GM18870 (cell line): Measurements from ENCODE around the gene TMED1.

Experiments
- ATAC-seq: cut with Tn5 transposase; IDR thresholded peaks from one replicate; pipeline ENCODE4 v1.9.1; 2021; ENCODE audit warnings: moderate library complexity; ENCODE audit not compliant: unreplicated experiment

Gene TMED1

DNA sequence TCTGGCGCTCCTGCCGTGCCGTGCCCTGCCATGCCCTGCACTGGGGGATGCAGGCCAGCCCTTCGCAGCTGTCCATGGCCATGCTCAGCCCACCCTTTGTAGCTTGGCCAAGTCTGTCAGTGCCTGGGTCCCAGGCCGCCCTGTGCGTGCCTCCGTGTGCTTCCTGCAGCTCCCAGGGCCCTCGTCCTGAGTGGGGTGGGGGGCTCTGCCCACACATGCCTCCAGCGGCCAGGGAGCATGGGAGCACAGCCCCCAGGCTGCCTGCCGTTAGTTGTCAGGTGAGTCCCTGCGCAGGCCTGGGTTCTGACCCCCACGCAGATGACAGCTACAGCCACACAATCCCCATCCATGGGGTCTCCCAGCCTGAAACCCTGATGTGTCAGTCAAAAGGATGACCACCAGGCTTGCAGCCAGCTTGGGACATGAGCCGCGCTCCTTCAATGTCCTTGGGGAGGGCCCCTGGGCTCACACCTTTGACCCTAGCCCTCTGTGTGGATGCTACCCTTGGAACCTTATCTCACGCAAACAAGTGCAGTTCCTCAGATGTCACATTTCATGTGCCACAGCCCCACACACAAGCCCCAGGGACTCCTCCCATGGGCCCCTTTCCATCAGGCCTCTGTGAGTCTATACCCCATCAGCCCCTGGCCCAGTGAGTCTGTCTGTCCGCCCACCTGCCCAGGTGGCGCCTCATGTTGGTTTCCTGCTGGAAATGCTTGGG lies 24.5 kb downstream of the TMED1 start:
- ATAC-seq, result no peak

DNA sequence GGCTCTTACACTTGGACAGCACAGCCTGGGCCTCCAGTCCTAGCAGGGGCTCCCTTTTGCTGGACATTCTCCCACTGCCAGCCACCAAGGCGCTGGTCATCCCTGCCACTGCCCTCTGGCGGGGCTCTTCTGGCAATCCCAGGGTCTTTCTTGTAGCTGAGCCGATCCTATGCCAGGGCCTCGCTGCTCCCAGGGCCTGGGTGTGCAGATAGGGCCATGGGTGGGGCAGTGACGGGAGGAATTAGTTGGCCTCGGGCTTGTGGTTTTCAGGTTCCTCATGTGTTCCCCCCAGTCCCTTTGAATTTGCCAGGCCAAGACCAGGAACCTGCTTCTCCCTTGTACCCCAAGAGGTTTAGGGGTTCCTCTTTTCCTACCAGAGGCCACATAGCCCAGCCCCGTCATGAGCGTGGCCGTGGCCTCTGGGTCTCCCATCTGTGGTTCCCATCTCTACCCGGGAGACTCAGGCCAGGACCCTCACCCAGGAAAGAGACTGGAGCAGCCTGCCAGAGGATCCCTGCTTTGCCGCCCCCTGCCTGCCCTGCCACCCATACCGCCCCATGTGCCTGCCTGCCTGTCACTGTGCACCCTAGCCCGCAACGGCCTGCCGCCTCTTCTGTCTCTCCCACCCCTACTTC lies 26.2 kb downstream of the TMED1 start:
- ATAC-seq, result no peak

DNA sequence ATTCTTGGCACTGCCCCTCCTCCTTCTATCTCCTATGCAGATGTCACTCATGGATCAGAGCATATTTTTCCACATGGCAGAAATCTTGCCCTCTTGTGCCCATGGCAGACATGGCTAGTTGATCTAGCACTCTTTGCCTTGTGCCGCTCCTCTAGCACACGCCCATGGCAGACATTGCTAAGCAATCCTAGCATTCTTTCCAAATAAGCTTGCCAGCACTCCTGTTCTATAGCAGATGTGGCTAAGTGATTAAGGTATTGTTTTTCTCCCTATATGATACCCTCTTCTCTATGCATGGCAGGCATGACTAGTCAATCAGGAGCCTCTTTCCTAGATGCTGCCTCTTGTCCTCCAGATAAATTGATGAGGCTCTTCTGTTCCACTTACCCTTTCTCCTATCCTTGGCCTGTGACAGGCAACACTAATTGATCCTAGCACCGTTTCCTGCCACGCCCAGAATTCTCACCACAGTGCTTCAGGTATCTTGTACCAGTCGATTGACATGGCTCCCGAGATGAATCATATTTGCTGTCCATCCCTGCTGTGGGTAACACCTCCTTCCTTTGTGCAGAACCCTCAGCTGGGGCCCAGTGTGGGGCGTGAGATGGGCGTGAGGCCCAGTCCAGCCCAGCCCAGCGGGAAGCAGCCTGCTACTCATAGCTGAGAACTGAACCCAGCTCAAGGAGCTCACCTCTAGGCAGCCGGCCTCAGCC lies 26.9 kb downstream of the TMED1 start:
- ATAC-seq, result no peak

DNA sequence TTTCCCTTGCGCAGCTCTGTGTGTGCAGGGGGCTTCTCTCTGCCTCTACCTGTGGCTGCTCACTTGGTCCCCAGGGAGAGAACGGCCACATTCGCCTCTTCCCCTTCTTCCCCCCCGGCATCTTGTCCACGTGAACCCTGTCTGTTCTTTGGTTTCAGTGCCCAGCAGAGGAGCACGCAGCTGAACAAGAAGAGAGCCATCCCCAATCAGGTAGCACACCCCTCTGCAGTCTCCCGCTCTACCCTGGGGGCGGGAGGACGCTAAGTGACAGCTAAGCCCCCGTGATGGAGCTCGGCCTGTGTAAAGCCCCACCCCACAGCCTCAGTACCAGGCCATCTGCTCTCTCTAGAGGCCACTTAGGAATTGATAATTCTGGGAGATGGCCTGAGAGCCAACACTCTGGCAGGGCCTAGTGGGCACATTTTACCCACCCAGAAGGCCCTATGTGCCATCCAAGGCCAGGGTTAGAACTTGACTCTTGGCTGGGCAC lies 30.2 kb downstream of the TMED1 start:
- no peak for ATAC-seq

DNA sequence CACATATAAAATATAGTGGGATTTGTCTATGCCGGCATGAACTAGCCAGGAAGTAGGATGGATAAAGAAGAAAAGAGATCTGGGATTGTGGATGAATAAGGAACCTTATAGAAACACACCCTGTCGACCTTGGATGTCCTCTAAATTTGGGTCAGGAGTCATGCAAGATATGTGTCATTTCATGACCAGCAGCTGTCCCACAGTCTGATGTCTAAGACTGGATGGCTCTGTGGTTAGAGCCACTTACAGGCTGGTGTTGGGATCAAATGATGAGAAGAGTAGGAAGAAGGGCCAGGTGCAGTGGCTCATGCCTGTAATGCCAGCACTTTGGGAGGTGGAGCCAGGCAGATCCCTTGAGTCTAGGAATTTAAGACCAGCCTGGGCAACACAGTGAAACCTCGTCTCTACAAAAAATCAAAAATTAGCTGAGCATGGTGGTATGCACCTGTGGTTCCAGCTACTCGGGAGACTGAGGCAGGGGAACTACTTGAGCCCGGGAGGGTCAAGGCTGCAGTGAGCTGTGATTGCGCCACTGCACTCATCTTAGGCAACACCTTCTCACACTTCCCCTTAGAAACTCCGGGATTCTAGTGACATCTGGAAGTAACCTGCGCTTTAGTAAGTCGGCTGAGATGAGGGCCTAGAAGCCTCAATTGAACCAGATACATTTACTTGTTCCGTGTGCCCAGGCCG lies 30.8 kb downstream of the TMED1 start:
- ATAC-seq, result no peak

DNA sequence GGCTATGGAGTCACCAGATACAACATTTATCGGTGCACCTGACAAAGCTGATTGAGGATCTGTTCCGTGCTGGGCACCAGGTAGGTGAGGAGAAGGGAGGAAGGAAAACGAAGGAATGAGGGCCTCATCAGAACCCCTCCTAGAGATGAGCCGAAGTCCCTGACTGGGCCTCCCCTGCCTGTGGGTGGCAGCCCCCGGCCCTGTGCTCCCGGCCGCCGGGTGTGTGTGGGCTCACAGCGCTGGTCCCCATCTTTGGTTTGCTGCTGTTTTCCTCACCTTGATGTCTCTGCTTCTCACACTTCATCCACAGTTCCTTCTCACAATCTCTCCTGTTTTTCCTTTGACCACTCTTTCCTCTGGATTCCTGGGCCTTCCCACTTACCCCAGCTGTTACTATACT lies 32.8 kb downstream of the TMED1 start:
- ATAC-seq, result no peak

DNA sequence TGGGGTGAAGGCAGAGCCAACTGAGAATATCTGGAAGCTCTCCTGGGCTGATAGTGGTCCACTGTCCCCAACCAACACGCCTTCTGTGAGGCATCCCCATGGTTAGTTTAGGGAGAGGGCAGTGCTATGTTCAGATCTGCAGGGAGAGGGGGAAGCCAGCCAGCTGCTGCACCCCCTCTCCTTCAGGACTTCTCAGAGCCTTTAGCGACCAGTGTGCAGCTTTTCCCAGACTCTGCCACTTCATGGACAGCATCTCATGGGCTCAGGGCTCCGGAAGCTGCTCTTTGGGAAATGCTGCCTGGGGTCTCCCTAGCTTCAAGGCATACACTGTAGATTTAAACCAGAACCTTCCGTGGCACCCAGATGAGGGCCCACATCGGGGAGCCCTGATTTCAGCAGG lies 33.5 kb downstream of the TMED1 start:
- ATAC-seq, result no peak

DNA sequence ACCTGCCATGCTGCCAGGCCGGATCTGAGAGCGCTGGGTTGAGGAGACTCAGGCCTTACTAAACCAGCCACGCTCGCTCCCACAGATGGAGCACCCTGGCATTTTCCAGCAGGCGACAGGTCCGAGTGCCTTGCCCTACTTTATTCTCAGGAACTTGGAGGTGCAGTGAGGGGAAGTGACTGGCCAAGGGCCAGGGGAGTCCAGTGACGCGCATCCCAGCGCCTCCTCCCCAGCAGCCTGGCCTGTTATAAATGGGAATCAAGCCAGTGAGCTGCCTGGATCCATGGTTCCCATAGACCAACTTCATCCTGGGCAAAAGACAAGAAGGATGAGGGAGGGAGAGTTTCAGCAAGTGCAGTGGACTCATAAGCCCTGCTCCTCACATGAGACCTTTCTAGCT lies 35.5 kb downstream of the TMED1 start:
- no peak for ATAC-seq

DNA sequence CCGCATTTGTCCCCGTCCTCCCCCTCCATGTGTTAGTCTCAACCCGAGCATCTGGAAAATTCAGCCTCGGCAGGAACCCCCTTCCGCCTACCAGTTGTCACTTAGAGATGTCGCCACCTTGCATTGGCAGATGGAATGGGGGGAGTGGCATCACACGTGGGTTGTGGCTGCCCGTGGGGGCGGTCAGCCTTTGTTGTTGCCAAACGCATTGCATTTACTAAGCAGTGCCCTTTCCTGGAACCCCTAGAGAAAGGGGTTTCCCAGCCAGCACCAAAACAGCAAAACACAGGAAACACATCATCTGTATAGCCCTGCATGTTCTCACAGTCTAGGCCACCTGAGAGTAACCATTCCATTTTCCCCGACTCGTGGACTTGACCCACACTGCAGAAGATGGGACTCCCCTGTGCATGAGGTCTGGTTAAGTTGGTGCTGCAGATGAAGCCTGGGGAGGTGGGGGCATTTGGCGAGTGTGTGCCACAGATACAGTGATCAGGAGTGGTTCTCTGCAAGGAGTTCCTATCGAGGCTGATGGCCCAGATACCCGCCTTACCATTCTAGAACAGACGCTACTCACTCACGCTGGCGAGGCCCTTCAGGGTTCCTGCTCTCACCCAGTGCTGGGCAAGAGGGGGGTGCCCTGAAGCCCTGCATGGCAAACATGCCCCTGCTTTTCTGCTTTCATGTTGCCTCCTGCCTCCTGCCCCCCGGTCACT lies 38.3 kb downstream of the TMED1 start:
- no peak for ATAC-seq

DNA sequence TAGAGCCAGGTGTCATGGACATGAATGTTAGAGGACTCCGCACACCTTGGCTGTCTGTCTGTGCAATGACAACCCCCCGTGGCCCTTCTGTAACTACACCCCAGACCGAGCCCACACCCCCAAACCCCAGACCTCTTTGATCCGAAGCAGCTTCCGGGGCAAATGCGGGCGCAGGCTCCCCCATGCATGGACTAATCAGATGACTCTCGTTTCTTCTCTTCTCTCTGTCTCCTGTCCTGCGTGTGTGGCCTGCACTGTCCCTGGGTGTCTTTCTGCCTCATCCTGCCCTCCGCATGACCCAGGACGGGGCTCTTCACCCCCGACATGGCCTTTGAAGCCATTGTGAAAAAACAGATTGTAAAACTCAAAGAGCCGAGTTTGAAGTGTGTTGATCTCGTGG lies 38.9 kb downstream of the TMED1 start:
- no peak for ATAC-seq

DNA sequence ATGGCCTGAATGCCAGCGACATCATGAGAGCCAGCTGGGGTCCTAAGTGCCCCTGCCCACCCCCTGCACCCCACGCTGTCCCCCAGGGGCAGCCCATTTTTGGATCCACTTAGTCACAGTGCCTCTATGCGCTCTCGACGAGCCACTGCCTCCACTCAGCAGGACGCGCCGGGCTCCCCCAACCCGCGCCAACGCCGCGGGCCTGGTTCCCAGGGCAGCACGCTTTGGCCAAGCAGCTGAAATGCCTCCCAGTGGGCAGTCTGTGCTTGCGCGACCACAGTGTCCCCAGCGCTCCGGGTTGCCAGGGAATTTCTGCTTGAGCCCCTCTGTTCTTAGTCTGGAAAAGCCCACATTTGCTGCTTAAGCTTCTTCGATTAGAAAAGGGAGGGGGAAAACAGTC lies 39.4 kb downstream of the TMED1 start:
- ATAC-seq, result no peak

DNA sequence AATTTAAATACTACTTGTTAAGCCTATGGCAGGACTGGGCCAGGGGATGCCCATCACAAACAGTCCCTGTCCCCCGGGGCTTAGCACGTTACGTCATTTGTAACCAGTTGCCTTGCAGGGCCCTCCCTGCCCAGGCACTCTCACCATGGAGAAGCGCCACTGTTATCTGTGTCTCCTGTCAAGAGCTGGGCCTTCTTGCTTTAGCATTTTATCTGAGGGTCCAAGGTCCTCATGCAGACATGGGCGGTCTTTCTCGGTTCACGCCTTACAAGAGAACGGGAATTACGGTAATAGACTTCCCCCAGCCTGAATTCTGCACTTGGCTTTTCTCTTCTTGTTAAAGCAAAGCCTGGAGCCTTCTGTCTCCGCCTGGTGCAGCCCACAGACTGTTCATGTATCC lies 46.1 kb downstream of the TMED1 start:
- no peak for ATAC-seq

DNA sequence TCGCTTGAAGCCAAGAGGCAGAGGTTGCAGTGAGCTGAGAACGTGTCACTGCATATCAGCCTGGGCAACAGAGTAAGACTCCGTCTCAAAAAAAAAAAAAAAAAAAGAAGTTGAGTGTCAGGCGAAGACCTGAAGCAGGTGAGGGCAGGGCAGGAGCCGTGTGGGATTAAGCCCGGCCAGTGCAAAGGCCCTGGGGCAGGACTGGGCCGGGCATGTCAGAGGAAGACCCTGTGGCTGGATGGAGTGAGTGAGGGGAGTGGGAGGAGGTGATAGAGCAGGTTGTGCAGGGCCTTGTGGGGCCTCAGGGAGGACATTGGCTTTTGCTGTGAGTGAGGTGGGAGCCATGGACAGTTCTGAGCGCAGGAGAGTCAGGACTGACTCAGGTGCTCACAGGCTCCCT lies 47.9 kb downstream of the TMED1 start:
- no peak for ATAC-seq

DNA sequence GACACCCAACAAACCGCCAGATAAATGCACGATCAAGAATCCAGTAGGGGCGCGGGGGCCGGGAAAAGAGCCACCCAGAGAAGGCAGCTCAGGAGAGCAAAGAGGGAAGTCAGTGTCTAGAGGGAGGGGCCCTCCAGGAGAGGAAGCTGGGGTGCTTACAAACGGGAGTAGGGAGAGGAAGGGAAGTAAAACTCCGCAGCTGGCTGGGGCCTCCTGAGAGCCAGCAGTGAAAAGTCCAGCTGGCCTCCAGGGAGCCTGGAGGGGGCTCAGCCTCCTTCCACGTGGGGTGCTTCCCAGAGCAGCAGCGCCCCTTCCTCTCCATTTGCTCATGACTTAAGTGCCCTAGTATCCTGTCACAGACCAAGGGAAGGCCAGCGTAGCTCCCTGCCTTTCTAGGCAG lies 51.8 kb downstream of the TMED1 start:
- ATAC-seq, result no peak

DNA sequence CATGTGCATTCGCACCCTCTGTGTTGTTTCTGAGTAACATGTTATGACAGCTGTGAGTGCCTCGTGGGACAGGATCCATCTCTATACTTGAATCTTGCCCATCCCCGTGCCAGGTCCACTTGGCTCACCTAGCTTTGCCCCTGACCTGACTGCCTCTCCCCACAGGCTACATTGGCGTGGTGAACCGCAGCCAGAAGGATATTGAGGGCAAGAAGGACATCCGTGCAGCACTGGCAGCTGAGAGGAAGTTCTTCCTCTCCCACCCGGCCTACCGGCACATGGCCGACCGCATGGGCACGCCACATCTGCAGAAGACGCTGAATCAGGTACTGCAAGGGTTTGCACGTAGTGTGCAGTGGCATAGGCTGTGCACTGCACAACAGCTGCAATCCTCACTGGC lies 53.2 kb downstream of the TMED1 start:
- ATAC-seq, result no peak
